ENCODE results near the gene ARFGEF3.

GRCh38 chr6:138311268-138311667, 149.5 kb downstream of the ARFGEF3 start:
- TF ChIP-seq CTCF (IDR thresholded peaks at IDR 0.05), result no peak
- no peak for TF ChIP-seq POLR2AphosphoS5 (IDR thresholded peaks at IDR 0.05)

Measured in breast epithelium (tissue), 3 donors.